ENCODE measurements around the gene MED9.

GRCh38 chr17:17514993-17515933, 38.5 kb downstream of the MED9 start:
- TF ChIP-seq, protein P1, sequence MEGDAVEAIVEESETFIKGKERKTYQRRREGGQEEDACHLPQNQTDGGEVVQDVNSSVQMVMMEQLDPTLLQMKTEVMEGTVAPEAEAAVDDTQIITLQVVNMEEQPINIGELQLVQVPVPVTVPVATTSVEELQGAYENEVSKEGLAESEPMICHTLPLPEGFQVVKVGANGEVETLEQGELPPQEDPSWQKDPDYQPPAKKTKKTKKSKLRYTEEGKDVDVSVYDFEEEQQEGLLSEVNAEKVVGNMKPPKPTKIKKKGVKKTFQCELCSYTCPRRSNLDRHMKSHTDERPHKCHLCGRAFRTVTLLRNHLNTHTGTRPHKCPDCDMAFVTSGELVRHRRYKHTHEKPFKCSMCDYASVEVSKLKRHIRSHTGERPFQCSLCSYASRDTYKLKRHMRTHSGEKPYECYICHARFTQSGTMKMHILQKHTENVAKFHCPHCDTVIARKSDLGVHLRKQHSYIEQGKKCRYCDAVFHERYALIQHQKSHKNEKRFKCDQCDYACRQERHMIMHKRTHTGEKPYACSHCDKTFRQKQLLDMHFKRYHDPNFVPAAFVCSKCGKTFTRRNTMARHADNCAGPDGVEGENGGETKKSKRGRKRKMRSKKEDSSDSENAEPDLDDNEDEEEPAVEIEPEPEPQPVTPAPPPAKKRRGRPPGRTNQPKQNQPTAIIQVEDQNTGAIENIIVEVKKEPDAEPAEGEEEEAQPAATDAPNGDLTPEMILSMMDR (IDR thresholded peaks at IDR 0.05; ENCODE audit: poor library complexity, severe bottlenecking): no peak
- TF ChIP-seq EP300 (conservative IDR thresholded peaks at IDR 0.05; ENCODE audit: poor library complexity, severe bottlenecking): no peak
- TF ChIP-seq EZH2 (IDR thresholded peaks at IDR 0.05; ENCODE audit: borderline replicate concordance, insufficient read depth, low read length, poor library complexity, severe bottlenecking): no peak
- TF ChIP-seq RAD21 (conservative IDR thresholded peaks at IDR 0.05): no peak

All from neural cell (in vitro differentiated cells).